HepG2 (cell line): Measurements from ENCODE around the gene ATRIP. TPM values are rescaled to one million over a fixed set of nuclear protein-coding genes. Genes with fewer than 3 reads are reported as not detected.

ENCODE experiments used
- ATF6 ChIP-seq: sonication (generic); formaldehyde crosslinking; conservative IDR thresholded peaks from 2 replicates; pipeline ENCODE4 v1.4.0; 2020; ENCODE audit warnings: missing genetic modification reagents
- BCL3 ChIP-seq: sonication (generic); formaldehyde crosslinking; IDR thresholded peaks from 2 replicates; pipeline ENCODE4 v1.5.1; 2020; ENCODE audit warnings: mild to moderate bottlenecking, missing genetic modification reagents, moderate library complexity
- CENPT ChIP-seq: sonication (generic); formaldehyde crosslinking; IDR thresholded peaks from 2 replicates; pipeline ENCODE4 v1.8.0; 2022; ENCODE audit warnings: low read depth, mild to moderate bottlenecking, moderate library complexity, missing genetic modification reagents
- DZIP1 ChIP-seq: sonication (generic); formaldehyde crosslinking; IDR thresholded peaks from 2 replicates; pipeline ENCODE4 v1.5.0; 2020; ENCODE audit warnings: mild to moderate bottlenecking, missing genetic modification reagents
- HBP1 ChIP-seq: IDR thresholded peaks from 2 replicates; pipeline ENCODE4 v1.6.1; 2016; ENCODE audit warnings: low read depth, control low read depth
- HMG20A ChIP-seq: IDR thresholded peaks from 2 replicates; pipeline ENCODE4 v1.6.1; 2016; ENCODE audit warnings: borderline replicate concordance
- HOXA7 ChIP-seq: sonication (generic); formaldehyde crosslinking; IDR thresholded peaks from 2 replicates; pipeline ENCODE4 v1.8.1; 2022; ENCODE audit warnings: mild to moderate bottlenecking, missing genetic modification reagents, moderate library complexity
- MAF1 ChIP-seq: sonication (generic); formaldehyde crosslinking; IDR thresholded peaks from 2 replicates; pipeline ENCODE4 v1.5.0; 2020; ENCODE audit warnings: missing genetic modification reagents, borderline replicate concordance
- MXI1 ChIP-seq: IDR thresholded peaks from 3 replicates; pipeline ENCODE4 v1.6.1; 2012; ENCODE audit warnings: low read depth, low read length, inconsistent platforms, borderline replicate concordance
- POGZ ChIP-seq: sonication (generic); formaldehyde crosslinking; IDR thresholded peaks from 2 replicates; pipeline ENCODE4 v1.4.0; 2020; ENCODE audit warnings: mild to moderate bottlenecking, missing genetic modification reagents
- PRPF4 ChIP-seq: fragments of 200-400 bp; formaldehyde crosslinking; IDR thresholded peaks from 2 replicates; pipeline ENCODE4 v1.6.1; 2016; ENCODE audit warnings: low read length, low read depth; ENCODE audit not compliant: poor library complexity, severe bottlenecking
- SETDB1 ChIP-seq: sonication (generic); formaldehyde crosslinking; IDR thresholded peaks from 2 replicates; pipeline ENCODE4 v1.5.1; 2020; ENCODE audit warnings: missing genetic modification reagents, mild to moderate bottlenecking, borderline replicate concordance
- SIX1 ChIP-seq: sonication (generic); formaldehyde crosslinking; IDR thresholded peaks from 2 replicates; pipeline ENCODE4 v1.4.0; 2020; ENCODE audit warnings: missing genetic modification reagents, borderline replicate concordance
- SRSF1 ChIP-seq: fragments of 200-400 bp; formaldehyde crosslinking; optimal IDR thresholded peaks from 2 replicates; pipeline ENCODE3; 2017; ENCODE audit warnings: mild to moderate bottlenecking, low read depth, low read length, moderate library complexity
- TEF ChIP-seq: sonication (generic); formaldehyde crosslinking; IDR thresholded peaks from 2 replicates; pipeline ENCODE4 v1.5.0; 2020; ENCODE audit warnings: missing genetic modification reagents
- WIZ ChIP-seq: sonication (generic); formaldehyde crosslinking; IDR thresholded peaks from 2 replicates; pipeline ENCODE4 v1.5.1; 2020; ENCODE audit warnings: mild to moderate bottlenecking, missing genetic modification reagents
- ZFP1 ChIP-seq: IDR thresholded peaks from 2 replicates; pipeline ENCODE4 v1.6.1; 2016
- ZNF180 ChIP-seq: sonication (generic); formaldehyde crosslinking; IDR thresholded peaks from 2 replicates; pipeline ENCODE4 v1.4.0; 2020; ENCODE audit warnings: low read depth, missing genetic modification reagents, borderline replicate concordance
- ZNF24 ChIP-seq: fragments of 450-650 bp; IDR thresholded peaks from 2 replicates; pipeline ENCODE4 v1.6.1; 2017; ENCODE audit warnings: antibody characterized with exemption, mild to moderate bottlenecking
- ZNF761 ChIP-seq: sonication (generic); formaldehyde crosslinking; conservative IDR thresholded peaks from 2 replicates; pipeline ENCODE4 v1.4.0; 2020; ENCODE audit warnings: mild to moderate bottlenecking, missing genetic modification reagents
- ZNF788 ChIP-seq: sonication (generic); formaldehyde crosslinking; IDR thresholded peaks from 2 replicates; pipeline ENCODE4 v1.5.0; 2020; ENCODE audit warnings: mild to moderate bottlenecking, missing genetic modification reagents, borderline replicate concordance
- ZSCAN9 ChIP-seq: IDR thresholded peaks from 2 replicates; pipeline ENCODE4 v1.6.1; 2016; ENCODE audit warnings: borderline replicate concordance
- polyA plus RNA-seq, 8 experiments: library from polyadenylated mRNA; depleted of rRNA in 3 of 8; stranded (reverse) in 7 of 8; unstranded in 1 of 8; fragments of >200 nt; fragmentation: Illumina TruSeq in 4 of 8; extraction: Trizol in 4 of 8; gene quantifications; 2 replicates each; pipeline versions ENCODE4 v1.2.1 to v1.2.3, GENCODE V29; 2011 to 2016; ENCODE audit warnings: low read depth in 4 of 8, missing spikeins in 1 of 8, mixed read lengths in 1 of 8; ENCODE audit not compliant: insufficient read depth in 1 of 8
- total RNA-seq, 5 experiments: library from RNA; depleted of rRNA; stranded (reverse); fragments of >200 nt; fragmentation: Illumina TruSeq; extraction: Trizol; gene quantifications; 2 replicates each; pipeline ENCODE4 v1.2.3, GENCODE V29; 2016; ENCODE audit warnings: low read depth in 1 of 5

ATRIP gene
- total and polyA plus RNA-seq, 2 of the 13 experiments (the other 11 are each of a cell fraction or from before 2014, with no cell fraction given) = 5.1 to 12.5 TPM

- TF ChIP-seq BCL3 (CRISPR knock-in tag) (peak; percentile 89; the same call in 1 of the 2 replicates), HMG20A (CRISPR knock-in tag) (no peak), ZFP1 (no peak), MXI1 (peak; percentile 94), CENPT (CRISPR knock-in tag) (no peak), DZIP1 (CRISPR knock-in tag) (0 out of 2 replicates have a peak, but pooled peaks have one; percentile 66), SIX1 (CRISPR knock-in tag) (no peak; the same call in 1 of the 2 replicates), ZNF24 (0 out of 2 replicates have a peak, but pooled peaks have one; percentile 20), HOXA7 (CRISPR knock-in tag) (no peak), MAF1 (CRISPR knock-in tag) (no peak), TEF (CRISPR knock-in tag) (0 out of 2 replicates have a peak, but pooled peaks have one; percentile 16), SETDB1 (CRISPR knock-in tag) (no peak), HBP1 (CRISPR knock-in tag) (peak; percentile 90), ZNF788 (CRISPR knock-in tag) (peak; percentile 69), ZSCAN9 (no peak), PRPF4 (no peak), ATF6 (CRISPR knock-in tag) (no peak), ZNF761 (CRISPR knock-in tag) (peak; percentile 51; the same call in 1 of the 2 replicates), WIZ (CRISPR knock-in tag) (peak; percentile 22; the same call in 1 of the 2 replicates), SRSF1 (no peak), POGZ (CRISPR knock-in tag) (peak; percentile 89), ZNF180 (CRISPR knock-in tag) (no peak)
Measured at GRCh38 chr3:48446425-48447193, at the start of gene ATRIP (continued).
